ENCODE measurements around the gene PRKAR1A.

GRCh38 chr17:68594552-68594951 is 82.3 kb downstream of the PRKAR1A start:
- TF ChIP-seq EP300 (IDR thresholded peaks at IDR 0.05) (no peak), CTCF (IDR thresholded peaks at IDR 0.05) (no peak), POLR2AphosphoS5 (IDR thresholded peaks at IDR 0.05) (no peak), POLR2A (IDR thresholded peaks at IDR 0.05) (no peak)
